GM19025 (cell line): ENCODE data around the gene SFXN4.
A peak's percentile ranks its signal among the peaks of the same experiment; 100 is the strongest.
"Not testable (repeated sequence)": the region's sequence is repeated elsewhere in the genome, so short reads cannot be mapped to it uniquely, and the experiment has no call there.

Experiments used
- ATAC-seq: cut with Tn5 transposase; IDR thresholded peaks from one replicate; pipeline ENCODE4 v1.9.1; 2021; ENCODE audit warnings: mild to moderate bottlenecking, low read depth, moderate library complexity; ENCODE audit not compliant: unreplicated experiment

The SFXN4 gene

DNA sequence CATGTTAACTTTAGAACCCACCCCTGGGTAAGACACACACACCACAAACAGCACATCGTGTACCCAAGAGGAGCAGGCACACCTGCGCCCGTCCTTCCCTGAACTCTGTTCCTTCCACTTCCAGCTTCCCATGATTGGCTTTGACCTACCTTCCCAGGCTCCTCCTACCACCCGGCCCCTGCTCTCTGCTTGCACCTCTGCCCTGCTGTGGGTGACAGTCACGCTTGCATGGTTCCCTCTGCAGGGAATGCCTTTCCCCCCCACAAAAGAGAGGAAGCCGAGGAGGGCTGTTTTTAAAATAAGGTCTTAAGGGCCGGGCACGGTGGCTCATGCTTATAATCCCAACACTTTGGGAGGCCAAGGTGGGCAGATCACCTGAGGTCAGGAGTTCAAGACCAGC, 16.4 kb downstream of the SFXN4 start:
- ATAC-seq: no peak

DNA sequence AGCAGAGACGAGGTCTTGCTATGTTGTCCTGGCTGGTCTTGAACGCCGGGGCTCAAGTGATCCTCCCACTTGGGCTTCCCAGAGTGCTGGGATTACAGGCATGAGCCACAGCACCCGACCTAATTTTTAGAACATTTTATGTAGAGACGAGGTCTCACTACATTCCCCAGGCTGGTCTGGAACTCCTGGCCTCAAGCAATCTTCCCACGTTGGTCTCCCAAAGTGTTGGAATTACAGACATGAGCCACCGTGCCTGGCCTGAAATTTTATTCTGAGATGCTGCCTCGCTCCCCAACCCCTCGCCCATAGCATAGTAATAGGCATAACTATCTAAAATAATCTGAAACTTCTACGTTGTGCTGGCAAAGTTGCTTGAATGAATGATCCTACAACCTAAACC, 21.9 kb downstream of the SFXN4 start:
- no peak for ATAC-seq

DNA sequence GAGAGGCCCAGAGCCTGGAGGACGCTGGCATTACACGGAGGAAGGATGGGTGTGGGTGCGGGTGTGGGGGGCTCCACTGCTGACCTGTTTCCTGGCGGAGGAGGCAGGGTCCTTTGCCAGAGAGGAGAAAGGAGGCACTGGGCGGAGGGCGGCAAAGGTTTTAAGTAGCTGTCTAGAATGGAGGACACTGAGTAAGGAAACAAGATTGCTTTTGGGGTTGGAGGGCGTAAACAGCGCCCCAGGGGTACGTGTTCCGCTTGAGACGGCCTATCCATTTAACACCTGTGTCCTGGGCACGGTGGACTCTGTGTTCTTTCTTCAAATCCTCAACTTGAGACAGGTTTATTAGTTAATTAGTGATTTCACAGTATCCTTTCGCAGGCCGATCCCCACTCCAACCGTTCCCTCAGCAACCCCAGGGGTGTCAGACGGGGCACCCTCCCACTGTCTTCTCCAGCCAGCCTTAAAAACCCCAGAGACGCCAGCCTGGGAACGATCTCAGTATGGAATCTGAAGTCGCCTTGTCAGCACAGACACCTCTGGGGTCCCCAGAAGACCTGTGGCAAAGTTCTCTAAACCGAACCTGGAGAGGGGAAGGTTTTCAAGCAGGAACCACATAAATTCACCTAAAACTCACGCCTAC, 24.8 kb downstream of the SFXN4 start:
- no peak for ATAC-seq

DNA sequence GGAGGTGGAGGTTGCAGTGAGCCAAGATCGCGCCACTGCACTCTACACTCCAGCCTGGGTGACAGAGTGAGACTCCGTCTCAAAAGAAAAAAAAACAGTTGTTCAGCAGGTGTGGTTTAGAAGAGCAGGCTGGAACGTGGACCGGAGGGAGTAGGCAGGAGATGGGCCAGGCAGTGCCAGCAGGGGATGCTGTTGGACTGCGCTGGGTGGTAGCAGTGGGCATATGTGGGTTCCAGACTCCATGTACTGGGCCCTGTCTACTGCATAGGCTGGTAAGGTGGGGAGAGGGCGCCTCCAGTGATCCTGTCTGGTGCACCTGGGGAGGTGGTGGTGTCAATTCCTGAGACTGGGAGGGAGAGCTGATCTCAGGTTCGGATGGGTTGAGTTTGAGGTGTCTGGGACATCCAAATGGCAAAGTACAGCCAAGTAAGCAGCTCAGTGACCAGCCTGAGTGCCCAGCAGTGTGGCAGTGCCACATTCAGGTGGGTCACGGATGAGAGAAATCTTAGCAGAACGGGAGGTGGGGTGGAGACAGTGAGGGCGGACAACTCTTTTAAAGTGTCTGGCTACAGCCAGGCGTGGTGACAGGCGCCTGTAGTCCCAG, 25.9 kb downstream of the SFXN4 start:
- ATAC-seq: no peak

DNA sequence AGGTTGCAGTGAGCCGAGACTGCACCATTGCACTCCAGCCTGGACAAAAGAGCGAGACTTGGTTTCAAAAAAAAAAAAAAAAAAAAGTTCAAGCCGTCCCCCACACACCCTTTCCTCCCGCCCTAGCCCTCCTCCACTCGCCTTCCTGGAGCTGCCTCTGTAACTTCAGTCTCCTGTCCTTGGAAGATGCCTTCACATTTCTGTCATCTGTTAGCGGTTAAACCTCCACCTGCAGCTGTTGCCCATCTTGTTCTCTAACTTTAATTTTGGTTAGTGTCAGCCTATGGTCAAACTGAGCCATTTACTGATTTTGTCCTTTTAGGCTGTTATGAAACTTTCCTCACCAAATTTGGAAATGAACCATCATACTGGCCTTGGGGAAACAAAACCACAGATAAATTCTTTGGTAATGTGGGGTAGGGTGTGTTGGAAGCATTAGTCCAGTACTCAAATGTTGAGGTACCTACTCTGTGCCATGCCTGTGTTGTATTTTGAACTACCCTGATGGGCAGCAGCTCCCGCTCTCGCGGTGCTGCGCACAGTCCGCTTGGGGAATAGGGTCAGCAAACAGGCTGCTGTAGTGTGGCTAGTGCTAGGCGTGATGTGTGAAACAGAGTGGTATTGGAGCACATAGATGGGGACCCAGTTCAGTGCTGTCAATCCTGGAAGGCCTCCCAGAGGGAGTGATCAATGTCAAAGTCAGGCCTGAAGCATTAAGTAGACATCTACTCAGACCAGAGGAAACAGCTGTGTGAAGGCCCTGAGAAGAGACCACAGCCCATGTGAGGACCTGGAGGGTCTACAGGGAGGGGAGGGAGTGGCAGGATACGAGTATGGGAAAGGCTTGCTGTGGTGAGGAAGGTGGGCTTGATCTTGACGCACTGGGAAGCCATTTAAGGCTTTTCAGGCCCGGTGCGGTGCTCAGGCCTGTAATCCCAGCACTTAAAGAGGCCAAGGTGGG, 26.9 kb downstream of the SFXN4 start:
- ATAC-seq: no peak

DNA sequence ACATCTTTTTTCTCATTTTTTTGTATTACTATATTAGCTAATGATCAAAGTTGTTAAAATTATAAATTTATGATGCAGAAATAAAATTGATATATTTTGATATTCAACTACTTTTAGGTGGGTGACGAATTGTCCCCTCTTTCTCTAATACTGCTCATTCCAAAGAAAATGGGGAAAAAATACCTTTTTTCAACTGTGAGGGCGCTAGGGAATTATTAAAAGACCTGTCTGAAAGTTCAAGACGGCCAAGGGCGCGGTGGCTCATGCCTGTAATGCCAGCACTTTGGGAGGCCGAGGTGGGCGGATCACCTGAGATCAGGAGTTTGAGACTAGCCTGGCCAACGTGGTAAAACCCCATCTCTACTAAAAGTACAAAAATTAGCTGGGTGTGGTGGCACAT, 27.6 kb downstream of the SFXN4 start:
- not testable (repeated sequence) for ATAC-seq

DNA sequence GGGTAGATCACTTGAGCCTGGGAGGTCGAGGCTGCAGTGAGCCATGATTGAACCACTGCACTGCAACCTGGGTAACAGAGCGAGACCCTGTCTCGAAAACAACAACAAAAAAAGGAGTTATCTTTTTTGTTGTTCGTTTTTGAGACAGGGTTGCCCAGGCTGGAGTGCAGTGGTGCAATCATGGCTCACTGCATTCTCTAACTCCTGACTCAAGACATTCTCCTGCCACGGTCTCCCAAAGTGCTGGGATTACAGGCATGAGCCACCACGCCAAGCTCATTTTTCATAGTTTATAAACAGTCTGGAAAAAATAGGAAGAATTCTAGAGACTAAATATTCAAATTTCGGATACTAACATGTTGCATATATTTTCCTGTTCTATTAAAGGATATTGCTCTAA, 29.4 kb downstream of the SFXN4 start:
- no peak for ATAC-seq

DNA sequence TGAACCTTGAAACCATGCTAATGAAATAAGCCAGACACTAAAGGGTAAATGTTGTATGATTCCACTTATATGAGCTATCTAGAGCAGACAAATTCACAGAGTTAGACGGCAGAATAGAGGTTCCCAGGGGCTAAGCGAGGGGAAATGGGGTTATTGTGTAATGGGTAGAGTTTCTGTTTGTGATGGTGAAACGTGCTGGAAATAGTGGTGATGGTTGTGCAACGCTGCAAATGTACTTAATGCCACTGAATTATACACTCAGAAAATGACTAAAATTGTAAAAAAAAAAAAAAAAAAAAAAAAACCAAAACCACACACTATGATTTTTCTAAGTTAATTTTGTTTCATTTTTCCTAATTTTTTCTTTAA, 30.0 kb downstream of the SFXN4 start:
- ATAC-seq: no peak

DNA sequence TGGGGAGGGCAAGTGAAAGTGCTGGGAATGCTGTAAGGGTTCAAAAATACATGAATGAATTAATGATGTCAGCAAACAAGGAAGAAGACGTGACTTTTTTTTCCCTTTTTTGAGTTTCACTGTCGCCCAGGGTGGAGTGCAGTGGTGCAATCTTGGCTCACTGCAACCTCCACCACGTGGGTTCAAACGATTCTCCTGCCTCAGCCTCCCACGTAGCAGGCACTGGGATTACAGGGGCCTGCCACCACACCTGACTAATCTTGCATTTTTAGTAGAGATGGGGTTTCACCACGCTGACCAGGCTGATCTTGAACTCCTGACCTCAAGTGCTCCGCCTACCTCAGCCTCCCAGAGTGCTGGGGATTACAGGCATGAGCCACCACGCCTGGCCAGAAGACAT, 31.6 kb downstream of the SFXN4 start:
- ATAC-seq: no peak

DNA sequence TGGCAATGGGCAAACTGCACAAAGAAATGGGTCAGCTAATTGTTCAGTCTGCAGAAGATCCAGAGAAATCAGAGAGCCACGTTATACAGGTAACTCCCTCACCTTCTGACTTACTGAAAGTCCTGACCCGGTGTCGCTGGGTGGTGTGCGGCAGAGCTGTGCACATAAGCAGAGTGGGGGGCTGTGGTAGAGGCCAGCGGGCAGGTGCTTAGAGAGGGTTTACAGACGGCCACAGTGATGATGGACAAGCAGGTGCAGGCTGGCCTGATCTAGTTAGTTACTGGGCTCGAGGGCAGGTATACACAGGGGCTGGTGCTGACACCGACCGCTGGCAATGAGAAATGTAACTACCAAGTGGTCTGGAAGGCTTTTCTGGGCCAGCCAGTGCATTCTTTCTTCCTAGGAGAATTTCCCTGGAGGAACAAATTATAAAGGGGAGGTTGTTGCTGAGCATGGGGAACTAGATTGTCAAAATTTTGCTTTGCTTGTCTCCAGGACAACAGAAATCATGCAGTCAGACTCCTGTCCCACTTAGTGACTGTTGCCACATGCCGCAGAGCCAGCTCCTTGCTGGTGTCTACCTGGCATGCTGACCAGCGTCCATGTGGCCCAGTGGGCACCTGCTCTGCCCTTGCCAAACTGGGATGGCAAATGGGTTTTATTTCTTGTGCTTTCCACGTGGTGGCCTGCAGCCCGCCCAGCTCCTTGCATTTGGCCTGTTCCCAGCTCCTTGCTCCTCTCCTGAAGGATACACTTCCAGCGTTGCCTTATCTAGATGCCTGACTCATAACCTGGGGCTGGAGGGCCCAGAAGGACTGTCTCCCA, 32.8 kb downstream of the SFXN4 start:
- no peak for ATAC-seq

DNA sequence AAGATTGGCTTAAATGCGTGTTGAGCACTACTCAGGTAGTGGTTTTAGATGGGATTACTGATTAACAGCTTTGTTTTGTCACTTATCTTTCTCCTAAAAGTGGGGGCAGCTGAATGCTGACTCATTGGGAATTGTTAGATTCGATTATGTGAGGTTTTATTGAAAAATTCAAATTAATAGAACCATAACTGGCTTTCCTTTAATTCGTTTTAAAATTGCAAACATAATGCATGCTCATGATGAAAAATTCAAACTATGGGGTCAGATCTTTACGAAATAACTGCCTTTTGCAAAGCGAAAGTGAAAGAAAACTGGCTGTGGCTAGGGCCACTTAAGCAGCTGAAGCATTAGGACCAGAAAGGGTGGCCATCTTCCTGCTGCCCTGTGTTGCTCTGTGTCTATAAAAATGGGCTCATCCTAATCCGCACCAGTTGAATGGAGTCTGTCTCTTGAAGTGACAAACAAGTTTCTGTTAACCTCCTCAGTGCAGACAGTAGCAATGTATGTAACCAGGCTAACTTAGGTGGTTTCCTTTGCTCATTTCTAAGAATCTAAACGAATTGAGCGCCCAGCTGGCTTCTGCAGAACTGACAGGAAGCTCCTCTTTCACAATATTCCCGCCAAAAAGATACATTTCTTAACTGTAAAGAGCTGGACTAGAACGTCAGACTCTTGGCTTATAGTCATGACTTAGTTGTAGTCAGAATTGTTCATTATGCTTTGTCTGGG, 33.8 kb downstream of the SFXN4 start:
- peak; percentile 69 for ATAC-seq

DNA sequence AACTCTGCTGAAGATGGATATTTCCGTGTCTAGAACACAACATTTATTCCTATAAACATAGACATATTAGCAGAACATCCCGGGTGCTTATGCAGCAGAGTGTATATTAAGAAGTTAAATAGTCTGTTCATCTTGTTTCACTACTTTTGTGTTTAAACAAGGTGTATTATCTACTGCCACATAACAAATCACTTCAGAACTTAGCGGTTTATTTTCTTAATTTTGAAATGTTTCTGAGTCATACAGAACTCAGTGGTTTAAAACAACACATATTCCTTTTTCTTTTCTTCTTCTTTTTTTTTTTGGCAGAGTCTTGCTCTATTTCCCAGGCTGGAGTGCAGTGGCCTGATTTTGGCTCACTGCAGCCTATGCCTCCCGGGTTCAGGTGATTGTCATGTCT, 35.8 kb downstream of the SFXN4 start:
- no peak for ATAC-seq

DNA sequence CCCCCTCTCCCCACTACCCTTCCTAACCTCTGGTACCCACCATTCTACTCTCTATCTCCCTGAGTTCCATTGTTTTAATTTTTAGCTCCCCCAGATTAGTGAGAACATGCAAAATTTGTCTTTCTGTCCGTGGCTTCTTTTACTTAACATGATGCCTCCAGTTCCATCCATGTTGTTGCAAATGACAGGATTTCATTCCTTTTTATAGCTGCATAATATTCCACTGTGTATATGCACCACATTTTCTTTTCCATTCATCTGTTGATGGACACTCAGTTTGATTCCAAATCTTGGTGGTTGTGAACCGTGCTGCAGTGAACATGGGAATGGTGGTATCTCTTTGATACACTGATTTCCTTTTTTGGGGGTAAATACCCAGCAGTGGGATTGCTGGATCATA, 39.6 kb downstream of the SFXN4 start:
- ATAC-seq: no peak

DNA sequence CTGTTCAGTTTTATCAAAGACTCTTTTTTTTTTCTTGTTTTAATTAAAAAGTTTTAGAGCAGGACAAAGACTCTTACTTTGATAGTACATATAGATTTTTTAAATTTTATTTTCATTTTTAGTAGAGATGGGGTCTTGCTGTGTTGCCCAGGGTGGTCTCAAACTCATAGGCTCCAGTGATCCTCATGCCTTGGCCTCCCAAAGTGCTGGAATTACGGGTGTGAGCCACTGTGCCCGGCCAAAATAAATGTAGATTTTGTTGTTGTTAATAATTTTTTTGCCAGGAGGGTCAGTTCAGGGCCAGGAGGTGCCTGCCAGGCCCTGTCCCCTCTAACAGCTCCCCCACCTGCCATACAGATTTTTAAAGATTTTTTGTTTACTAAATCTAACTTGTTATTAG, 44.6 kb downstream of the SFXN4 start:
- ATAC-seq: no peak

DNA sequence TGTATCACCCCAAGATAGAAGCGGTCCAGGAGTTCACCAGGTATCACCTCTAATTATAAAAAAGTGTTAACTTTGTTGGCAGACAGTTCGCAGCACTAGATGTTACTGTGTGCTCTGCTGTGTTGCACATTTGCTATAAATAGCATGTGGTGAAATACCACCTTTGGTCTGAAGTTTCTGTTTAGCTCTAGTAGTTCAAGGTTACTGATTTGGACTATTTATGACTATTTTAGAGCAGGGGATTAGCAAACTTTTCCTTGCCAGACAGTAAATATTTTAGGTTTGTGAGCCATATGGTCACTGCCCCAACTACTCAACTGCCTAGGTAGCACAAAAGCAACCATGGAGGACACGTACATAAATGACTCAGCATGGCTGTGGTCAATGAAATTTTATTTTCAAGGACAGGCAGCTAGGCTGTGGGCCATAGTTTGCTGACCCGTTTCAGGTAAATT, 45.1 kb downstream of the SFXN4 start:
- peak; percentile 86 for ATAC-seq

DNA sequence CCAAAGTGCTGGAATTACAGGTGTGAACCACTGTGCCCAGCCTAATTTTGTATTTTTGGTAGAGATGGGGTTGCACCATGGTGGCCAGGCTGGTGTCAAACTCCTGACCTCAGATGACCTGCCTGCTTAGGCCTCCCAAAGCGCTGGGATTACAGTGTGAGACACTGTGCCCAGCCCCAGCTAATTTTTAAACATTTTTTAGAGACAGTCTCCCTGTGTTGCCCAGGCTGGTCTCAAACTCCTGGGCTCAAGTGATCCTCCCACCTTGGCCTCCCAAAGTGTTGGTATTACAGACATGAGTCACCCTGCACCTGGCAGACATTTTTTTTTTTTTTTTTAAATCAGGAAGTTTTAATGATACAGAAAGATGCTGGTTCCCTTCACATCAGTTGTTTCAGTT, 46.1 kb downstream of the SFXN4 start:
- no peak for ATAC-seq

DNA sequence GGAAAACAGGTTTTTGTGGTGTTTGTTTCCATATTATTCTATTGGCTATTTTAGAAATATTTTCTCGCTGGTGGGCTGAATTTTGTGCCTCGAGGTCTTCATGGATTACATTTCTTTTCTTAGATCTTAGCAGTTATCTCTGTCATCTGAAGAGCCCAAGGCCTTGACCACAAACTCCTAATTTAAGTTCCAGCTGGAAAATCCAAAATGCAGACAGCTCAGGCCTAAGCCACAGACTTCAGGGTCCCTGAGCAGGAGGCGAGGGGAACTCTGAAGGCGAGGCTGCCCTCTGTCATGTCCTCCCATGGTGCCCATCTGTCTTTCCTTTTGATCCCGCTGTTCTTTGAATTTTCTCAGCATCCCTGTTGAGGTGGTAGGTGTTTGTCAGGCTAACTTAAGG, 47.3 kb downstream of the SFXN4 start:
- no peak for ATAC-seq

DNA sequence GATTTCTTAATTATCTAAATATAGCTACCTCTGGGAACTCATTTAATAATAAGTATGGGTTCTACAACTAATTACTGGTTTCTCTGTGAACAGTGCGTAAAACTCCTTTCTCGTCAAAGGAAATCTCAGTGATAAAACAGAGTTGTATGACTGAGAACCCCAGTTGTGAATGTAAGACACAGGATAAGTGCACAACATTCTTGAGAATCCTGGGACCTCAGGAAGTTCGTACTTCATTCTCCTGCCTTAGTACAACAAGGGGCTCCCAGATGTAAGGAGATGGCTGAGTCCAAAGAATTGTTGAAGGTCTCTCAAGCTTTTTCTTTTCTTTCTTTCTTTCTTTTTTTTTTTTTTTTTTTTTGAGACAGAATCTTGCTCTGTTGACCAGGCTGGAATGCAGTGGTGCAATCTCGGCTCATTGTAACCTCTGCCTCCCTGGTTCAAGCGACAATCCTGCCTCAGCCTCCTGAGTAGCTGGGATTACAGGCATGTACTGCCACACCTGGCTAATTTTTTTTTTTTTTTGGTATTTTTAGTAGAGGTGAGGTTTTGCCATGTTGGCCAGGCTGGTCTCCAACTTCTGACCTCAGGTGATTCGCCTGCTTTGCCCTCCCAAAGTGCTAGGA, 49.1 kb downstream of the SFXN4 start:
- no peak for ATAC-seq

DNA sequence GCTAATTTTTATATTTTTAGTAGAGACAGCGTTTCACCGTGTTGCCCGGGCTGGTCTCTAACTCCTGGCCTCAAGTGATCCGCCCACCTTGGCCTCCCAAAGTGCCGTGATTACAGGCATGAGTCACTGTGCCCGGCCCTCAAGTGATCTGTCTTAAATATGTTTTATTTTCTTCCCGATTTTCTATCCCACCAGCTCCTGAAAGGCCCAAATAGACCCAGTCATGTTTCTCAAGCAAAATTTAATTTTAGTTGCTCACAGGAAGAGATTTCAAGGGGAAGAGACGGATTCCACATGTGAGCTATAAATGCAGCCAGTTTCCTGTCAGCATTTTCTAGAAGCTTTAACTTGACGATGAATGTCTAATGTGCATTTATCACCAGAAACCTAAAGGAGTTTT, 49.6 kb downstream of the SFXN4 start:
- ATAC-seq: no peak
